Left cardiac atrium (tissue), 4 donors: ENCODE results near the gene COBLL1. TPM values are rescaled to one million over a fixed set of nuclear protein-coding genes. Genes with fewer than 3 reads are reported as not detected.

Experiments
- ATAC-seq, 2 donors: fragments of 200-7000 bp; cut with Tn5 transposase; one replicate each; pipeline ENCODE4 v1.9.1; 2020; ENCODE audit warnings: mild to moderate bottlenecking in 2 of 2, moderate library complexity in 2 of 2
- DNase-seq: peaks from one replicate; pipeline ENCODE4 v3.0.0-alpha.2; 2020
- intact Hi-C, 2 donors: fragments of 100-400 bp; cut with DNase I; formaldehyde crosslinking; loops; one replicate each; pipeline versions ENCODE4 v1.14.1 to v1.15.1; 2022 to 2023
- total RNA-seq, 2 donors: library from RNA; stranded (reverse); fragmentation: NEBNext Ultra II Directional; extraction: Animal tissue kit (Norgen Biotek cat#: 25700); gene quantifications; one replicate each; pipeline ENCODE4 v1.2.1, GENCODE V29; 2021
- donor health status: DM: no; HTN: yes; CAD: no.
- donor health status: DM: no; HTN: yes; CAD: no; lungs with severe emphysema.
- donor health status: DM: yes; HTN: yes; CAD: no.
- donor health status: Dilated cardiomyopathy.

Gene COBLL1
- total RNA-seq, 2 donors from 2014 or later: 13.9 to 18.0 TPM

DNA sequence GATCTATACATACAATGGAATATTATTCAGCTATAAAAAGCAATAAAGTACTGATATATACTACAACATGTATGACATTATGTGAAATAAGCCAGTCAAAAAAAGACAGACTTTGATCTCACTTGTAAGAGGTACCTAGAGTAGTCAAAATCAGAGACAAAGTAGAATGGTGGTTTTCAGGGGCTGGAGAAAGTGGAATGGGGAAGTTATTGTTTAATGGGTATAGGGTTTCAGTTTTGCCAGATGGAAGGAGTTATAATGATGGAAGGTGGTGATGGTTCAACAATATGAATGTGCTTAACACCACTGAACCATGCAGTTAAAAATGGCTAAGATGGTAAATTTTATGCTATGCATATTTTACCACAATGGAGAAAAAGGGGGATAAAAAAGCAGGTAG, 6.3 kb downstream of the COBLL1 start:
- no peak for ATAC-seq
- intact Hi-C loops: loop anchor here in 1 of 2 donors (10.0 kb wide), 1 partner anchor 61 kb away; no protein-coding TSS in a partner anchor
- DNase-seq: no peak

DNA sequence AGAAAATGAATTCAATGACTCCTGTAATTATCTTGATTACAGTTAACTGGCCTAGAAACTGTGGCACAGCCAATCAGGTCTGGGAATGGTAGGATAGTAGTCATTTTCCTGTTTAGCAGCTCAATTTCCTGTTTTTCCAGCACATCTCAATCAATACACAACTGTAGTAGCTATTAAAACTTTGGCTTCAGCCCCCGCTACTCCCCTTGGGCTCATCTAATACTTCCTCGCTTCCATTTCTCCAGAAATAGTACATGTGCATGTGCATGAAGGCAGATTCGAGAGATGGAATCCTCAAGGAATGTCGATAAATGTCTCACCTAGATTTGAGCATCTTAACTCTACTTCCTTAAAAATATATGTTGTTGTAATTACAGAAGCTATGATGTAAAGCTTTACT, 9.7 kb downstream of the COBLL1 start:
- ATAC-seq (no peak), DNase-seq (no peak)
- intact Hi-C loops: loop anchor here in 1 of 2 donors (10.0 kb wide), 1 partner anchor 57 kb away; no protein-coding TSS in a partner anchor

DNA sequence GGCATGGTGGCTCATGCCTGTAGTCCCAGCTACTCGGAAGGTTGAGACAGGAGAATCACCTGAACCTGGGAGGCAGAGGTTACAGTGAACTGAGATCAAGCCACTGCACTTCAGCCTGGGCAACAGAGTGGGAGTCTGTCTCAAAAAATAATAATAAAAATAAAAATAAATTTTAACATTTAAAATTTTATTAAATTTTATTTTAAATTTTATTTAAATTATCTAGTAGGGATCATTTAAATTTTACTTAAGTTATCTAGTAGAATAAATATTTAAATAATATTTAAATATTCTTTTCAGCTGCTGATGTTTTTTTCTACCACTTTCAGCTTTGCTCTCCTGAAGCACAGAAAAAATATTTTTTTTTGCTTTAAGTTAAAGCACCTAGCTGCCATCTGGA, 10.4 kb downstream of the COBLL1 start:
- intact Hi-C loops: loop anchor here in 1 of 2 donors (10.0 kb wide), 1 partner anchor 56 kb away; no protein-coding TSS in a partner anchor
- DNase-seq (no peak), ATAC-seq (no peak)

DNA sequence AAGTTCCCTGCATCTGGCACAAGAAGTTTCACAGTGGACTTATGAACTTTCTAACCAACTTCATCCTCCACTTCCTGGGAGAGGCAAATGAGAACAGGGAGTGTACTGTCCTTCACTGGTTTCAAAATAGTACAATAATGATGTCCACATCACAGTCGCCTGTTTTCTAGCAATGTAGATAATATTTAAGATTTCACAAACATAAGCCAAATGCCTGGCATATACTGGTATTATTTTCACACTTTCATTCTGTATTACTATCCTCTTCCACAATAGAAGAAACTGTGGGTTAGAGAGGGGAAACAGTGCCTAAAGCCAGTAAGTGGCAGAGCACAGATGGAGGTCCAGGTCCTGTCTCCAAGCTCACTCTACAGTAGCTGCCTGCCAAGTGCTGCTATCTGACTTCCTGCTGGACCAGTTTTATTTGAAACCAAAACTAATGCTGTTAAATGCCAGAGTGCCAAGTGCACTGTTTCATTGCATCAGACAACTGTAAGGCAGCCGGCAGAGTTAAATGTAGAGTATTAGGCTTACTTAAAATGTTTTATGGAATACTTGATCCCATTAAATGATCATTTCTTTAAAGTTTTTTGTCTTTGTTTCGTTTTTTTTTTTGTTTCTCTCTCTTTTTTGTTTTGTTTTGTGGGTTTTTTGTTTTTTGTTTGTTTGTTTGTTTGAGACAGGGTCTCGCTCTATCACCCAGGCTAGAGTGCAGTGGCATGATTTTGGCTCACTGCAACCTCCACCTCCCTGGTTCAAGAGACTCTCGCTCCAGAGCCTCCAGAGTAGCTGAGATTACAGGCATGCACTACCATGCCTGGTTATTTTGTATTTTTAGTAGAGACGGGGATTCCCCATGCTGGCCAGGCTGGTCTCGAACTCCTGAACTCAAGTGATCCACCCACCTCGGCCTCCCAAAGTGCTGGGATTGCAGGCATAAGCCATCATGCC, 15.1 kb downstream of the COBLL1 start:
- ATAC-seq: peak; percentile 86 to 93
- DNase-seq: peak; percentile 48
- intact Hi-C loops: no loop called here

DNA sequence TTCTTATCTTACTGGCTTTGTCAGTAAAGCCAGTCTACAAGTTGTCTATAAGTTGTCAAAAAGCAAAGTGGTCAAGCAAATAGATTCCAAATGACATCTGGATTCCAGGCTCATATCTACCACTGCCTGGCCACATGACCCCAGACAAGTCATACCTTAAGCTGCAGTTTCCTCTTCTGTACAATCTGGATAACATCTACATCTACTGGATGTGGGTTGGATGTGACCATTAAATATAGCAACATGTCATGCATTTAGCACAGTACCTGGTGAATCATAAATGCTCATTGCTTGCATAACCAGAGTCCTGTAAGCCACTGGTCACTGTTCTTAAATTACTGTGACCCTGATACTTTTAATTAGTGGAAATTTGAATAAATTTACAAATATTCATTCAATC, 16.8 kb downstream of the COBLL1 start:
- no peak for ATAC-seq
- DNase-seq: no peak

DNA sequence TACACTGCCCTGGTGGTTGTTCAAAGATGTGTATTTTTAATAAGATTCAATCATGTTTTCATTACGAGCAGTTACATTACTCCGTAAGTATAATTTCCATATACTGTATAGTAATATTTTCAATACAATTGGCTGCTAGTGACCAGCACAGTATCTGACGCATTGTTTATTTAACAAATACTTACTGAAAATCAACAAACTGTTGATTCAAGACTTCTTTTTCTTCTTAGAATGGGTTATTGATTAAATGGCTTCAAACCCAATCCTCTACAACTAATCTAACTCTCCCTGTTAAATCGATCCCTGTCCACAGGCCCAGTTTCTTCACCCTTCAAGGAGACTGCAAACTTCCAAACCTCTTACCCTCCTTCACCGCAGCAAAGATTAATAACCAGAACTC, 18.5 kb downstream of the COBLL1 start:
- intact Hi-C loops: no loop called here
- DNase-seq: no peak
- no peak for ATAC-seq

More for the DNA sequence above, 16.8 kb downstream of the COBLL1 start:
- intact Hi-C loops: no loop called here

DNA sequence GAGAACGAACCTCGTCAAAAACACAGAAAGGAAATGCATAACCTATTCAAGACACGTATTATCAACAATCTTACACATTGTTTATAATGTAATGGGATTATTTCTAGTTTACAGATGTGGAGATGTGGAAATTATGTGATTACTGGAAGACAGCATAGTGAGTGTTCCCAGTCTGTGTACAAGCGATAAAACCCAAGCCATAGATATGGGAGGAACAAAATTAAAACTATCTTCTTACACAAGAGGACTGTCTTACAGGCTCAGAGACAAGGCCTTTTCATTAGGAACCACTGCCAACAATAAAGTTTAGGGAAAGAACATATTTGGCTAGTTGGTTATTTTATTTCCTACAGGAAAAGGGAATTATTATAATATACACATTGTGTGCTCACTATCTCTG, 20.3 kb downstream of the COBLL1 start:
- ATAC-seq: no peak
- intact Hi-C loops: no loop called here
- DNase-seq: no peak

DNA sequence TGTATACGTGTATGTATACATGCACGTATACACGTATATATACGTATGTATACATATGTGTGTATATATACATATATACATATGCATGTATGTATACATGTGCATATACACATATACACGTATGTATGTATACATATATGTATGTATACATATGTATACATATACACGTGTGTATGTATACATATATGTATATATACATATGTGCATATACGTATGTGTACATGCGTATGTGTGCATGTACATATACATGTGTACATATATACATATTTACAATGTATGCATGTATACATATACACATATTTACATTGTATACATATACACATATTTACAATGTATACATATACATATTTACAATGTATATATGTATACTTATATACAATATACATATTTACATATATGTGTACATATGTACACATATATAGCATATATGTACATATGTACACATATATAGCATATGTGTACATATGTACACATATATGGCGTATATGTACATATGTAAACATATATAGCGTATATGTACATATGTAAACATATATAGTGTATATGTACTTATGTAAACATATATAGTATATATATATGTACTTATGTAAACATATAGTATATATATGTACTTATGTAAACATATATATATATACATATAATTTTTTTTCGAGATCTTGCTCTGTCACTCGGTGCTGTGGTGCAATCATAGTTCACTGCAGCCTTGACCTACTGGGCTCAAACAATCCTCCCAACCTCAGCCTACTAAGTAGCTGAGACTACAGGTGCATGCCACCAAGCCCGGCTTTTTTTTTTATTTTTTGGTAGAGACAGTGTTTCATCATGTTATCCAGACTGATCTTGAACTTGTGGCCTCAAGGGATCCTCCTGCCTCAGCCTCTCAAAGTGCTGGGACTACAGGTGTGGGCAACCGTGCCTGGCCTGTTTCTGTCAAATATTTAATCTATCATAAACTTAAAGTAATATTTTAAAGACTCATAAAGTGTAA, 23.2 kb downstream of the COBLL1 start:
- intact Hi-C loops: no loop called here
- DNase-seq (no peak), ATAC-seq (no peak)

DNA sequence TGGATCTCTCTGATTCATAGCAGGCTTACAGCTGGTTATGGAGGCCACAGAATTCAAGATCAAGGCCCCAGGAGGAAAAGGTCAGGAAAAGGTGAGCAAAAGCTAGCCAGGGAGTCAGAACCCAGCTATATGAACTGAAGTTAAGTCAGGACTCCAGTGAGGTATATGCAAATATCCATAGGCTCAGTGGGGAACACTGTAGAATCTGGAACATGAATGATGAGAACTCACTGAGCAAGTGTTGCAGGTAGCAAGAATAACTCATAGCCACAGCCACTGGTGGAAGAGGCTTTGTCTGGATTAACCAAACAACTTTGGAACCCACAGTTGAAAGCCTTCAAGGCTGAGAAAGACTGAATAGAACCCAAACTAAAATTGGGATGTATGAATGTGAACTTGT, 24.7 kb downstream of the COBLL1 start:
- DNase-seq (no peak), ATAC-seq (no peak)
- intact Hi-C loops: no loop called here

DNA sequence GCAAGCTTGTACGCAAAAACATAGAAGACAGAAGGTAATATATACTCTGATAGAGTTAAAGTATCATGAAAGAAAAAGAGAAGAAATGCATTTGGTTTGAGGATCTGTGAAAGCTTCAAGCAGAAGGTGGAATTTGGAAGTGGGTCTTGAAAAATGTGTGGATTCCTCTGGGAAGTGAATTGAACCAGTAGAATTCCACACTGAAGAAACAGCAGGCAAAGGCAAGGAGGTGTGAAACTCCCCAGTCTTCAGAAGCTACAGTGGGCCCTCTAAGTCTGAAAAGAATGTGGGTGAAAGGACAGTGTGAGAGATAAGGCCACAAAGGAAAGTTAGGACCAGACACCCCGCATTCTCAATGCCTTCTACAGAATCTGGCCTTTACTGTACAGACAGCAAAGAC, 25.6 kb downstream of the COBLL1 start:
- ATAC-seq: no peak
- intact Hi-C loops: no loop called here
- DNase-seq: no peak

DNA sequence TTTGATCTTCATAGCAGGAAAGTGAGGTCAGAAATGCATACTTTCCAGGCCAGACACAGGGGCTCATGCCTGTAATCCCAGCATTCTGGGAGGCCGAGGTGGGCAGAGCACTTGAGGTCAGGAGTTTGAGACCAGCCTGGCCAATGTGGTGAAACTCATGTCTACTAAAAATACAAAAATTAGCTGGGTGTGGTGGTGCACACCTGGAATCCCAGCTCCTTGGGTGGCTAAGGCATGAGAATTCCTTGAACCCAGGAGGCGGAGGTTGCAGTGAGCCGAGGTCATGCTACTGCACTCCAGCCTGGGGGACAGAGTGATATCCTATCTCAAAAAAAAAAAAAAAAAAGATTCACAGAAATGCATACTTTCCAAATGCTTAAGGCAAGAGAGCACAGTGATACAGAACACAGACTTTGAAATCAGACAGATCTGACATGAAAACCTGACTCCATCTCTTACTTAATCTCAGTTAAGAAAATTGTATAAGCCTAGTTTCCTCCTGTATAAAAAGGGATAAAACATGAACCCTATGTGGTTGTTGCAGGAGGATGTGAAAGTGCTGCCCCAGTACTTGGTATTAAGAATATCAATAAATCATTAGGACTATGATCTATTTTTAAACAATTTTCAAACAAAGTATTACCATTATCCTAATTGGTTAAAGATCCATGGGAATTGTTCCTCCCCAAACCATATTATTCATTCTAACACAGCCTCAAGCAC, 26.4 kb downstream of the COBLL1 start:
- ATAC-seq (no peak), DNase-seq (no peak)
- intact Hi-C loops: no loop called here

DNA sequence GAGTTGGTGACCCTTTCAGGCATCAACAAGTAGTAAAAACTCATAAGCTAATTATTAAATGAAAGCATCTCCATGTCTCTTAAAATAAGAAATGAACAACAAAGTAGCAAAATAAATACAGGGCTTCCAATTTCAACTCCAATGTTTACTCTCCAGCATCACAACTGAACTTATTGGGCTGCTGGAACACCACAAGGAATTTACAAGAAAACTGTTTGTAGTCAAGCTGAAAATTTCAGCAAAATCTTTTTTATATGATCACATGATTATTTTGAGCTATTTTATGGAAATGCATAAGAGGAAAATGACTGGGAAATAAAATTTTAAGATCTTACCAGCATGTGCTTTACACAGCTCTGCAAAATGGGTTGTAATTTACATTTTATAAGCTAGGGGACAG, 28.1 kb downstream of the COBLL1 start:
- no peak for ATAC-seq
- DNase-seq: no peak
- intact Hi-C loops: no loop called here

DNA sequence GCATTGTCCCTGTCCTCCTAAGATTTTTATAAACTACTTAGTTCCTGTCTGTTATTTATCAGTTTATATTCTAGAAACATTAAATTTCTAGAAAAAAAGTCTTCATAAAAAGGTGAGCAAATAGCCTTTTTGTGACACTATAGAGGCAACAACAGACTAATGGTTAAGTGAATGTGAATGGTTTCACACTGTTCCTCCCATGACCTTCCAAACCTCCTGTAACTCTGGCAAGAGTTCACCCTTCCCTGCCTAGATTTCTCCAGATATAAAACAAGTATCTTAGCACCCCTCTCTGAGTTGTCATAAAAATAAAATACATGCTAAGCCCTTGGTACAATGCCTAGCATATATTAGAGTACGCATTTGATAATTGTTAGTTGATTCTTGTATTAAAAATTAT, 29.2 kb downstream of the COBLL1 start:
- no peak for DNase-seq
- ATAC-seq: no peak
- intact Hi-C loops: no loop called here

DNA sequence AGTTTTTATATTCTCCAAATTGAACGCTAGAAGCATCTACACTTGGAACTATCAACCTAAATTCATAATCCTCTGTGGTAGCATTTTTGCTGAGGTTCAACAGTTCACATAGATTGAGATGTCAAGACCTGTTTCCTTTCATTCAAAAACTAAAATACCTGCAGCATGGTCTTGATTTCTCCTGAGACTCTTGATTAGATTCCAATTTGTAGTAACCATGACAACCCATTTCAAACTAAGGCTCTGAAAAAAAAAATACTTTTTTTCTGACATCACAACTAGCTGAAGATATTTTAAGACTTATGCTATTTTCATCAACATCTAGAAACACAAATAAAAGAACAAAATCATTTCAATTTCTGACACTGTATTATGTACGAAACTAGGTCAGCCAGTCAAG, 29.8 kb downstream of the COBLL1 start:
- DNase-seq: no peak
- intact Hi-C loops: no loop called here
- no peak for ATAC-seq

DNA sequence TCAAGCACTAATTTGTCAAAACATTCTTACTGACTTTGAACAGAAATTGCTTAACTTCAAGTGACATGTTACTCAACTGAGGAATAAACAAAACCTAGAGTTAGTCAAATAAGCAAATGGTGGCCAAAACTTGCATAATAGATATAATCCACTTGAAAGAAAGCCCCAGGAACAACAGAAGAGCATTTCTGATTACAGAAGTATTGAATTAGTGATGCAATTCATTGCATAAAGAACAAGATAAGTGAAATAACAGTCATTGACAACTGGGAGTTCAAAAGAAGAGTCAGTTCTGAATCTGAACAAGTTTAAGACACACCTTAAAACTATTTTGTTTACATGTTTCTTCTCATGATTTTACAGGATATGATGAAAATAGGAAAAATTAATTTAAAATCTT, 30.8 kb downstream of the COBLL1 start:
- ATAC-seq: no peak
- intact Hi-C loops: no loop called here
- DNase-seq: no peak

DNA sequence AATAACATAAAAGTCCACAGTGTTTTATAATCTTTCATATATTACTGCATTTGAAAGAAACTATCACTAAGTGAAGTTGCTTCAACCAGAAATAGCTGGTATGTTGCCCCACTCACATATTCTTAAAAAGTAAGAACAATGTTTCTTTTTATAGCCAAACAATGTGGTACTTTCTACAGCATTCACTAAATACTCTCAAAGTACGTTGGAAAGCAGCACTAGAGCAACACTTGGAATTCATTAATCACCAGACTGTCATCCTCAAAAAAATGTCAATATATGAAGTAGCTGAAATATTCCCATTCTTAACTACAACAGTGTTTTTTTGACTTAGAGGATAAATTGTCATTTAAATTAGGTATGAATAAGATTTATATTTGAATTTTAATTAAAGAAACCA, 32.8 kb downstream of the COBLL1 start:
- ATAC-seq (no peak), DNase-seq (no peak)
- intact Hi-C loops: no loop called here

DNA sequence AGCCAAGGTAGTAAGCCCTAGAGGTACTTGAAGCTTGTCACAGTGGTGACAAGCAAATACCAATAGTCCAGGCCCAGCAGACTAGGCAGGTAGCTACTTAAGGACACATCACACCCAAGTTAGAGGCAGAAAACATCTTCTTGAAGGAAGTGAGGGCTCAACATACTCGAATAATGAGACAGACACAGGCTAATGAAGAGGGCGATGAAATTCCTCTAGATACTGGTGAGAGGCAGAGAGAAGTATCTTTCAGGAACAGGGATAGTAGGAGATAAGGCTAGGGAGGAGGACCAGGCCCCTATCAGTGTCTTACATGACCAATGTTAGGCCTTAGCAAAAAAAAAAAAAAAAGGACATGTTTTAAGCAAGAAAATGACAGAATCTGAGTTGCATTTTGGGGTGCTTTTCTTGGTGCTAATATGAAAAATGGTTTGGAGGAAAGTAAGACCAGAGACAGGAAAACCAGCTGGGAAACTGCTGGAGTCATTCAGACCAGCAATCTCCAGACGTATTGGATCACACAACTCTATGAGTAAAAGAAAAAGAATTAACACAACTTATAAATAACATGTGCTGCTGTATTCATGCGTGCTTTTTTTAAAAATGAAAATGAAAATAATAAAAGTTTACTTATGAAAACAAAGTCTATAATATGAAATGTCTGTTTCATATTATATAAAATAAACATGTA, 37.7 kb downstream of the COBLL1 start:
- ATAC-seq: peak in 1 of 2 donors; percentile 76
- intact Hi-C loops: no loop called here
- DNase-seq: no peak

DNA sequence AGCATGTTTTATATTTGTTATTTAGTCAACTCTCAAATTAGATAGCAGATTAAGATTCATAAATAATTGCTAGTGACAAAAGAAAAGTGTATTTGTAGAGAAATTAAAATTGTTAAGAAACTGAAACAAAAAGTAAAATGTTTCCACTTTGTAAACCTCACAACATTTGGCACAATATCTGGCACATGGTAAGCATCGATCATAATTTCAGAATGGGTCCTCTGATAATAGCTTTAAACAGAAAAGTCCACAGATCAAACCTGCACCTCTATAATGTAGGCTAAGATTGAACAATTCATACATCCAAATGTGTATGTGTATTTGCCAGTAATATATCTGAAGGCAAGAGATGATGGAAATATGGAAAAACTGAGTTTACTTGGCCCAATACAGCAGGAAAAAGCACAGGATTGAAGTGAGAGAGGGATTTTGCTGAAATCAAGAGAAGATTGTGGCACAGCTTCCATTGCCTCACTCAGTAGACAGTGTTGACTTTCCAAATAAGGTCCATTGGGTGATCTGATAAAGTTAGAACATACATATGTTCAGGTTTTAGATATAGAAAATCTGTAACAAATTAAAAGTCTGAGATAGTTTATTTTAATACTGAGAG, 39.4 kb downstream of the COBLL1 start:
- no peak for ATAC-seq
- DNase-seq: no peak

More for the DNA sequence above, 39.4 kb downstream of the COBLL1 start:
- intact Hi-C loops: no loop called here
